Central memory CD8-positive, alpha-beta T cell (primary cell): ENCODE results near the gene GALNTL6.

Experiments
- ATAC-seq: fragments of 150-1000 bp; cut with Tn5 transposase; replicated peaks from 2 replicates; pipeline ENCODE4 v1.10.0; 2022; ENCODE audit warnings: mild to moderate bottlenecking, moderate FRiP score, moderate number of reproducible peaks; ENCODE audit not compliant: poor library complexity, severe bottlenecking; ENCODE audit errors: extremely low read depth
- DNase-seq, 2 donors: peaks; one replicate each; pipeline ENCODE4 v3.0.0; 2021; ENCODE audit warnings: low spot score in 2 of 2
- H3K27ac Mint-ChIP-seq: one replicate; pipeline ENCODE4 v1.8.0; 2022; ENCODE audit warnings: low read depth, mild to moderate bottlenecking, moderate library complexity, mixed read lengths
- H3K27me3 Mint-ChIP-seq: one replicate; pipeline ENCODE4 v1.8.0; 2022; ENCODE audit warnings: mixed read lengths
- H3K36me3 Mint-ChIP-seq: one replicate; pipeline ENCODE4 v1.8.0; 2022; ENCODE audit warnings: mild to moderate bottlenecking, moderate library complexity, mixed read lengths; ENCODE audit not compliant: insufficient read depth
- H3K4me1 Mint-ChIP-seq: one replicate; pipeline ENCODE4 v1.8.0; 2022; ENCODE audit warnings: mixed read lengths
- H3K4me3 Mint-ChIP-seq: one replicate; pipeline ENCODE4 v1.8.0; 2022; ENCODE audit warnings: mild to moderate bottlenecking, moderate library complexity, mixed read lengths
- H3K9me3 Mint-ChIP-seq: one replicate; pipeline ENCODE4 v1.8.0; 2022; ENCODE audit warnings: mixed read lengths

GALNTL6 gene

DNA sequence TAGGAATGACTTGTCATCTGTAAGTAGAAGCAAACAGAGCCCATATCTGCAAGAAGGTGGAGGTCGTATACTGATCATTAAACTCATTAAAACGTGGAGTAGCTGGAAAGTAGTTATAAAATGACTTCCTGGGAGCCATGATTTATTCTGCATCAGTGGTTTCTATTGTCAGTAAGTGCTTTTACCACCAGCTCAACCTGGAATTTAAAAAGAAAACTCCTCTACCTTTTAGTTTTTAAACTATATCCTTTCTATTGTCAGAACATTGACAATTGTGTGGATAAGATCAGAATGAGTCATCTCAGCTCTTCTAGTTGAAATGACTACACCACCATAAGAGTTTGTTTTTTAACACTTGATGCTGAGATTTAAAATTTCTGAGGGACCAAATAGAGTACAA is 704.2 kb downstream of the GALNTL6 start:
- Mint-ChIP-seq H3K9me3 (peaks cover 12% of the 10 kb centered on the region), H3K27me3 (no peaks in the 10 kb centered on the region), H3K36me3 (no peaks in the 10 kb centered on the region), H3K27ac (no peak overlapping the region), H3K4me3 (no peak overlapping the region), H3K4me1 (no peaks in the 10 kb centered on the region)
- DNase-seq (no peak), ATAC-seq (no peak)

DNA sequence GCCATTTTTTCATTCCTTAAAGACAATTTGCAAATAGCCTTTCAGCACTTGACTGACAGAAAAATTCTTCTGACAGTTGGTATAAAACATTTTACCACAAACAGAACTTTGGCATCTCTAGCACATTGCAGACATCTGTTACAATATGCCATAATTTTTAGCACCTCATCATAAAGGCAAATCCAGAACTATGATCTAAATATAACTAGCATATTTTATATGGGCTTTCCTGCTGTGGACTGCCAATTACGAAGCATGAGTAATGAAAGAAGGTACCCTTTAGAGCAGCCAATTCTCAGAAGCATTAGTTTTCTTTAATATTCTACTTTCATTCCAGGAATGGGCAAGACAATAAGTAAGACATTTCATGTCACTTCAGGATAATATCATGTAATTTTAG is 708.0 kb downstream of the GALNTL6 start:
- ATAC-seq (no peak), DNase-seq (no peak)
- Mint-ChIP-seq H3K9me3 (peaks cover 6% of the 10 kb centered on the region), H3K4me3 (no peak overlapping the region), H3K4me1 (no peaks in the 10 kb centered on the region), H3K36me3 (no peaks in the 10 kb centered on the region), H3K27me3 (no peaks in the 10 kb centered on the region), H3K27ac (no peak overlapping the region)

DNA sequence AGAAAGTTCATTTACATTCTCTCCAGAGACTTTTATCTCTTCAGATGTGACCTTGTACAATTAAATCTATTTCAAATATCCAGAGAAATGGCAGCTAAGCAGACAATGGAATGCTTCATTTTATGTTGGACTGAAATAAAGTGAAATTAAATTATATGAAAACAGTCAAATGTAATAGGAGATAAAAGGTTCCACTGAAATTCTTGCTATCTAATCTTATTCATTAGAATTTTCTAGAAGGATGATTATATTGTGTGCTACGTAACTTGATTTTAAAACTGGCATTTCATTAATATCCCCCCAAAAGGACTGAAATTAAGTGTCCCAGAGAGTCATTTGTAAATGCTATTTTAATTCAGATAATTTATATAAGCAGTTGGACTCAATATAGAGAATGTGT is 708.5 kb downstream of the GALNTL6 start:
- H3K9me3 Mint-ChIP-seq: peaks cover 4% of the 10 kb centered on the region
- ATAC-seq (no peak), DNase-seq (no peak)
- no peaks in the 10 kb centered on the region for H3K27me3 Mint-ChIP-seq
- H3K4me1 Mint-ChIP-seq: no peaks in the 10 kb centered on the region
- H3K4me3 Mint-ChIP-seq: no peak overlapping the region
- no peak overlapping the region for H3K27ac Mint-ChIP-seq
- H3K36me3 Mint-ChIP-seq: no peaks in the 10 kb centered on the region

DNA sequence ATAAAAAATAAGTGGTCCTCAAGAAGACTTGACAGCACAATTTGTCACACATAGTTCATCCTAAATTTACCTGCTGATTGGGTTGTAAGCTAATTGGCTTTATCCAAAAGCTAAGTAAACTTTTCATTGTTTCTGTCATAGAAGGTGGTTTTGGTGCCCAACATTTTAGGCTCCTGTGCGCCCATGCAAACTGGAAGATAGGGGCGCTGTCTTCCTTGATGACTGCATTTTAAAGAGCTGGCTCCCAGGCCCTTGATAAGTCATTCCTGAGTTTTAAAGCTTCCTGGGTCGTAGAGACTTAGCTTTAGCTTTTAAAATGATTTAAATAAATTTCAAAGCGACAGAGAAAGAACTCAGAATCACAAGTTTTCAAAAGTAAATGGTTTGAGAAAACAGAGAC is 730.0 kb downstream of the GALNTL6 start:
- no peaks in the 10 kb centered on the region for H3K27me3 Mint-ChIP-seq
- H3K27ac Mint-ChIP-seq: no peak overlapping the region
- H3K4me3 Mint-ChIP-seq: no peak overlapping the region
- no peaks in the 10 kb centered on the region for H3K4me1 Mint-ChIP-seq
- ATAC-seq (no peak), DNase-seq (no peak)
- no peaks in the 10 kb centered on the region for H3K36me3 Mint-ChIP-seq
- H3K9me3 Mint-ChIP-seq: peaks cover 25% of the 10 kb centered on the region

DNA sequence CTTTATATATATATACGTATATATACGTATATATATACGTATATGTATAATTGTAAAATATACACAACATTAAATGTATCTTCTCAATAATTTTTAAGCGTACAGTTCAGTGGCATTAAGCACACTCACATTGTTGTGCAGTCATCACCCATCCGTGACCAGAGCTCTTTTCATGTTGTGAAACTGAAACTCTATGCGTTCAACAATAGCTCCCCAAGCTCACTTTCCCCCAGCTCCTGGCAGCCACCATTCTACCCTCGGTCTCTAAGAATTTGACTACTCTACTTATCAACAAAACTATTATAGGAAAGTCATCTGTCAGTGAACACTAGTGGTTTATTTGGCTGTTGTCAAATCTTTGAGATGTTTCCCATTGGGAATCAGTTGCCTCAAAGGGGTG is 733.6 kb downstream of the GALNTL6 start:
- H3K36me3 Mint-ChIP-seq: no peaks in the 10 kb centered on the region
- no peaks in the 10 kb centered on the region for H3K4me1 Mint-ChIP-seq

DNA sequence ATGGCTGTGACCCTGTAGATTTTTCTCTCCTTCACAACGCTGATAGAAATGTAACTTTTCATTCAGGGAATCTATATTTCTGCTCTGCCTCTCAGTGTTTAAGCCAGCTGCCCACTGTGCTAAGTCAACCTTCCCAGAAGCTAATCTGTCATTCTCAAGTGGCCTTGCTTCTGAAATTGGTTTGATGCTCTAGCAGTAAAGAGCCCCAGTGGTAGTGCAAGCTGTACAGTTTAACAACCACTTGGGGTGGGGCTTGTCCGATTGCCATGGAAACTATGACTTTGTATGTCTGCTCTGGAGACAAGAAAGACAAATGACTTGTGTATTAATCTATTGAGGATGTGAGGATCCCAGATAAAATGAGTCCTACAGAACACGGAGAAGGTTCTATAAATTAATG is 734.5 kb downstream of the GALNTL6 start:
- Mint-ChIP-seq H3K4me3 (no peak overlapping the region), H3K27ac (no peak overlapping the region), H3K4me1 (no peaks in the 10 kb centered on the region), H3K36me3 (no peaks in the 10 kb centered on the region), H3K9me3 (peaks cover 15% of the 10 kb centered on the region), H3K27me3 (no peaks in the 10 kb centered on the region)
- ATAC-seq (no peak), DNase-seq (no peak)

More for the DNA sequence above, 733.6 kb downstream of the GALNTL6 start:
- no peak for ATAC-seq
- H3K4me3 Mint-ChIP-seq: no peak overlapping the region
- DNase-seq: no peak
- H3K9me3 Mint-ChIP-seq: peaks cover 18% of the 10 kb centered on the region
- no peak overlapping the region for H3K27ac Mint-ChIP-seq
- no peaks in the 10 kb centered on the region for H3K27me3 Mint-ChIP-seq

DNA sequence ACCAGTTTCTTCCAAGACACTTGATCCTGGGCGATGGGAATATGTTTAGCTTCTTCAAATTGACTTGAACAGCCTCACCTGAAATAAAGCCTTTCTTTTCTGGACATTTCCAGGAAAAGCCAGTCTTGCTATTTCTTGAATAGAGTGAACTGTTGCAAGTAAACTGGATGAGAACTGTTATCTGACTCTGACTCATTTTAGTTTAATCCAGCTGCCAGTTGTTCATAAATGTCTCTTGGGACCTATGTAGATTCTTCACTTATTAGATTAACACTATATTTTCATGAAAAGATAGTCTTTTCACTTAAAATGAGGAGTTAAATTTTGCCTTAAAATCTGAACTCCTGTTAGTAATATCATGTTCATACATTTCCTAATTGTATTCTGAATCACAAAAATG is 740.0 kb downstream of the GALNTL6 start:
- no peak for DNase-seq
- no peak overlapping the region for H3K4me3 Mint-ChIP-seq
- H3K4me1 Mint-ChIP-seq: no peaks in the 10 kb centered on the region
- peaks cover 14% of the 10 kb centered on the region for H3K9me3 Mint-ChIP-seq
- no peaks in the 10 kb centered on the region for H3K27me3 Mint-ChIP-seq
- ATAC-seq: no peak
- no peak overlapping the region for H3K27ac Mint-ChIP-seq
- no peaks in the 10 kb centered on the region for H3K36me3 Mint-ChIP-seq

DNA sequence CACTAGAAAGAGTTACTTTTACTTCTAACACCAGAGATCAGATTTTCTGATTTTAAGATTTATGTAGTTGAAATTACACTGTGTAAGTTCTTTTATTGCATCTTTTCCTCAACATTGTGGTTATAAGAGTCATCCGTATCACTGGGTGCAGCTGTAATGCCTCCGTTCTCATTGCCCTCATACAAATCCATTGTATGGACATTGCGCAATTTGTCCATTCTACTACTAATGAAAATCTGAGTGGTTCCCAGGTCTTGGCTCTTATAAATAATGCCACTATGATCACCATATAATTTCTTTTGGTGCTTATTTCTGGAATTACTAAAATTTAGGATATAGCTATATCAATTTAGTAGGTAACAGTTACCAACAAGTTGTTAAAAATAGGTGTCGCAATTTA is 741.4 kb downstream of the GALNTL6 start:
- Mint-ChIP-seq H3K27ac (no peak overlapping the region), H3K4me3 (no peak overlapping the region), H3K4me1 (no peaks in the 10 kb centered on the region), H3K9me3 (peaks cover 17% of the 10 kb centered on the region), H3K27me3 (no peaks in the 10 kb centered on the region), H3K36me3 (no peaks in the 10 kb centered on the region)
- ATAC-seq: no peak
- DNase-seq: no peak

DNA sequence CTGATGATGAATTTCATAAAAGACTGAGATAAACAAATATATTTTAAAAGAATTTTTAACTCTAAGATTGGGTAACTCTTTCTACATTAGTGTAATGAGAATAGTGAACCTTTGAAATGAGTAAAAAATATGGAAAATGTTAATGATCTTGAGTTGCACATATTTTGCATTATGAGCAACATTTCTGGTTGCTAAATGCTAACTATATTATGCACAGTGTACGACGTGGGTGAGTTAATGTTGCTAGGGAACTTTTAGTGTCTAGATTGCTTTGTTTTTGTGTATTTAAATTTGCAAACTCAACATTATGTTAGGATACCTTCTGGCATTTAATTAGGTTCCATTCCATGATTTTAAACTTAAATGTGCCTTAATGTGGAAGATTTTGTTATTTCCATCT is 742.5 kb downstream of the GALNTL6 start:
- ATAC-seq (no peak), DNase-seq (no peak)
- H3K4me1 Mint-ChIP-seq: no peaks in the 10 kb centered on the region
- no peak overlapping the region for H3K4me3 Mint-ChIP-seq
- no peak overlapping the region for H3K27ac Mint-ChIP-seq
- no peaks in the 10 kb centered on the region for H3K27me3 Mint-ChIP-seq
- no peaks in the 10 kb centered on the region for H3K36me3 Mint-ChIP-seq
- peaks cover 23% of the 10 kb centered on the region for H3K9me3 Mint-ChIP-seq

DNA sequence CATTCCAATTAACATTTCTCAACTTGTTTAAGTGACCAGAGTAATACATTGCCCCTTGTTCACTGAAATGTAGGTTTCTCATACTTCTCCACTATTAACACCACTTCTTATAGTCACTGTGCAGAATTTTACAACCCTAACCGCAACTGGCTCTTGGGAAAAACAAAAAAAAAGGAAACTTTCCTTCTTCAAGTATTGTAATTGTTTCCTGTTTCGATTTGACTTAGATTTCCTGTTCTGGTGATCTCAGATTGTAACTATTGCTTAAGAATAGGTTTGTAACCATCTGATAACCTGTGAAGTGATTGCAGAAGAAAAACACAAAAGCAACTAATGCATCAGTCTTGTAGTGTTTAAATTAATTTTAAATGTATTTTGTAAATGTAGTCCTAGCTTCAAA is 760.7 kb downstream of the GALNTL6 start:
- DNase-seq (no peak), ATAC-seq (no peak)
- Mint-ChIP-seq H3K27me3 (no peaks in the 10 kb centered on the region), H3K36me3 (no peaks in the 10 kb centered on the region), H3K27ac (no peak overlapping the region), H3K4me3 (no peak overlapping the region), H3K9me3 (peaks cover 33% of the 10 kb centered on the region), H3K4me1 (no peaks in the 10 kb centered on the region)

DNA sequence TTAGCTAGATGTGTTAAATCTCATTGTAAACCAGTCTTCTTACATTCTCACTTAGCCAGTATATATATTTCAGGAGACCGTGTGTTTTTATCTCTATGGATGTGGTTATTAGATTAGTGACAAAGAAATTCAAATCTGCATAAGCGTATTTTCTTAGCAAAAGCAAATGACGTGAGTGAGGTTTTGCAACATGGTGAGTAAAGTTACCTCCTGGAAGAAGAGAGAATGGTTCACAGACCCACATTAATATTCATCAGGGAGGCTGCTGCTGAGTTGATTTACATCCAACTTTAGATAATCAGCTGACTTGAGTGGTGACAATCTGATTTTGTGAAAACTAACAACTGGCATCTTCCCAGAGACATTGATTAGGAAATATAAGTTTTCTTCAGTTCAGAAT is 765.5 kb downstream of the GALNTL6 start:
- Mint-ChIP-seq H3K9me3 (peaks cover 17% of the 10 kb centered on the region), H3K36me3 (no peaks in the 10 kb centered on the region), H3K4me1 (no peaks in the 10 kb centered on the region), H3K4me3 (no peak overlapping the region), H3K27me3 (no peaks in the 10 kb centered on the region), H3K27ac (no peak overlapping the region)
- no peak for ATAC-seq
- DNase-seq: no peak

DNA sequence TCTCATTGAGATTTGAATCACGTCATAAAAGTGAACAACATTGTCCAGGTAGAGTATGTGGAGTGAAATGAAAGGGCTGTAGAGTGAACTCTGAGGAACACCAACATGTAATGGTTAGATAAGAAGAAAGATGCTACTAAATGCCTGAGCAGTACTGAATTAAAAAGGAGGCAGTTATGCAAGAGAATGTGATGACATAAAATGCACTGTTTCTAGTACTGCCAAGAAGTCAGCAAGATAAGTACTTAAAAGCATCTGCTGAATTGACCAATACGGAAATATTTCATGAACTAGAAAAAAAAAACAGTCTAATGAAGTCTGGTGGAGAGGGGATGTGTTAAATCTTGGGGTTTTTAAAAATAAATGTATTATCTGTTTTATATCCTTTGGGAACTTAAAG is 771.6 kb downstream of the GALNTL6 start:
- H3K4me1 Mint-ChIP-seq: no peaks in the 10 kb centered on the region
- H3K27ac Mint-ChIP-seq: no peak overlapping the region
- ATAC-seq (no peak), DNase-seq (no peak)
- H3K4me3 Mint-ChIP-seq: no peak overlapping the region
- no peaks in the 10 kb centered on the region for H3K36me3 Mint-ChIP-seq
- no peaks in the 10 kb centered on the region for H3K27me3 Mint-ChIP-seq
- H3K9me3 Mint-ChIP-seq: peaks cover 28% of the 10 kb centered on the region

DNA sequence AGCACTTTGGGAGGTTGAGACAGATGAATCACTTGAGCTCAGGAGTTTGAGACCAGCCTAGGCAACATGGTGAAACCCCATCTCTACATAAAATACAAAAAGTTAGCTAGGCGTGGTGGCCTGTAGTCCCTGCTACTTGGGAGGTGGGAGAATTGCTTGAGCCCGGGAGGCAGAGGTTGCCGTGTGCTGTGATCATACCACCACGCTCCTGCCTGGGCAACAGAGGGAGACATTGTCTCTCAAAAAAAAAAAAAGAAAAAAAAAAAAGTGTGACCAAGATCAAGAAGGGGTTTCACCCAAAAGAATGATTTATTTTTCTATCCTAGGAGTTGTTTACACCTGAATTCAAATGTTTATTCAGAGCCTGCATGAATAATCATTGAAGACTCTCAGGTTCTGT is 783.0 kb downstream of the GALNTL6 start:
- no peak for ATAC-seq
- DNase-seq: no peak
- H3K27ac Mint-ChIP-seq: no peak overlapping the region
- no peak overlapping the region for H3K4me3 Mint-ChIP-seq
- no peaks in the 10 kb centered on the region for H3K36me3 Mint-ChIP-seq
- H3K4me1 Mint-ChIP-seq: no peaks in the 10 kb centered on the region
- peaks cover 6% of the 10 kb centered on the region for H3K9me3 Mint-ChIP-seq
- no peaks in the 10 kb centered on the region for H3K27me3 Mint-ChIP-seq

DNA sequence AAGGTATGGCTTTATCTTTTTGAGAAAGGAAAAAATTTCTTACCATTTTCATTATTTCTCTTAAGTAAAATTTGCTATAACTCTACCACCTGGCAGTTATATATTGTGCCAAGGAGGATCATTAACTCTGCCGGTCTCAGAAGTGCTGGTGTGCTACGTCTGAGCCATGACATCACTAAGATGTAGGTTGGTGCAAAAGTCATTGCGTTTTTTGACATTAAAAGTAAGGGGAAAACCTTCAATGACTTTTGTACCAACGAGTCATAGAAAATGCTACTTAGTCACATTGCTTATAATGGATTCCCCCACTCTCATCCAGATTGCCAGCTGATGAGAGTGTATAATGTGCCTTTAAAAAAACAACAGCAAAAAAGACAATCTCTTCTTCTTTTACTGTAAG is 786.4 kb downstream of the GALNTL6 start:
- Mint-ChIP-seq H3K27me3 (no peaks in the 10 kb centered on the region), H3K27ac (no peak overlapping the region), H3K36me3 (no peaks in the 10 kb centered on the region), H3K4me1 (no peaks in the 10 kb centered on the region), H3K9me3 (no peaks in the 10 kb centered on the region), H3K4me3 (no peak overlapping the region)
- DNase-seq (no peak), ATAC-seq (no peak)
